KMS-11 (cell line): ENCODE measurements around the gene RYR1.

Source experiments
- H2AFZ ChIP-seq: fragments of 200-600 bp; sonication (generic); 2 replicates; pipeline ENCODE4 v1.6.1; 2016; ENCODE audit warnings: antibody characterized with exemption, mixed run types, low read depth
- H3K27ac ChIP-seq: fragments of 200-600 bp; sonication (generic); 2 replicates; pipeline ENCODE4 v1.6.1; 2016; ENCODE audit warnings: mild to moderate bottlenecking, mixed run types
- H3K27me3 ChIP-seq: fragments of 200-600 bp; sonication (generic); 2 replicates; pipeline ENCODE4 v1.6.1; 2017; ENCODE audit warnings: mild to moderate bottlenecking, low read depth, mixed run types, moderate library complexity; ENCODE audit not compliant: insufficient read depth
- H3K36me3 ChIP-seq: fragments of 200-600 bp; sonication (generic); 2 replicates; pipeline ENCODE4 v1.6.1; 2017; ENCODE audit warnings: mild to moderate bottlenecking, mixed run types; ENCODE audit not compliant: insufficient read depth
- H3K4me1 ChIP-seq: fragments of 200-600 bp; sonication (generic); 2 replicates; pipeline ENCODE4 v1.6.1; 2016; ENCODE audit warnings: mild to moderate bottlenecking, low read depth, mixed run types; ENCODE audit not compliant: poor library complexity, severe bottlenecking
- H3K4me2 ChIP-seq: fragments of 200-600 bp; sonication (generic); 2 replicates; pipeline ENCODE4 v1.7.0; 2016; ENCODE audit warnings: mild to moderate bottlenecking, mixed run types
- H3K4me3 ChIP-seq: fragments of 200-600 bp; sonication (generic); IDR thresholded peaks from 2 replicates; pipeline ENCODE4 v1.6.1; 2017; ENCODE audit warnings: low read depth, low read length, mixed read lengths; ENCODE audit not compliant: insufficient read depth
- H3K79me2 ChIP-seq: fragments of 200-600 bp; sonication (generic); 2 replicates; pipeline ENCODE4 v1.6.1; 2016; ENCODE audit warnings: low read depth, mixed run types; ENCODE audit not compliant: insufficient read depth
- H3K9ac ChIP-seq: fragments of 200-600 bp; sonication (generic); 2 replicates; pipeline ENCODE4 v1.6.1; 2016; ENCODE audit warnings: mild to moderate bottlenecking, mixed run types
- H4K20me1 ChIP-seq: fragments of 200-600 bp; sonication (generic); 2 replicates; pipeline ENCODE4 v1.6.1; 2016; ENCODE audit warnings: mild to moderate bottlenecking, mixed run types; ENCODE audit not compliant: insufficient read depth
- TF ChIP-seq, protein P1 (sequence below): fragments of 200-600 bp; sonication (generic); conservative IDR thresholded peaks from 2 replicates; pipeline ENCODE4 v1.6.1; 2017; ENCODE audit warnings: low read depth, mild to moderate bottlenecking, antibody characterized with exemption, low read length, moderate library complexity, mixed read lengths

Gene RYR1

DNA sequence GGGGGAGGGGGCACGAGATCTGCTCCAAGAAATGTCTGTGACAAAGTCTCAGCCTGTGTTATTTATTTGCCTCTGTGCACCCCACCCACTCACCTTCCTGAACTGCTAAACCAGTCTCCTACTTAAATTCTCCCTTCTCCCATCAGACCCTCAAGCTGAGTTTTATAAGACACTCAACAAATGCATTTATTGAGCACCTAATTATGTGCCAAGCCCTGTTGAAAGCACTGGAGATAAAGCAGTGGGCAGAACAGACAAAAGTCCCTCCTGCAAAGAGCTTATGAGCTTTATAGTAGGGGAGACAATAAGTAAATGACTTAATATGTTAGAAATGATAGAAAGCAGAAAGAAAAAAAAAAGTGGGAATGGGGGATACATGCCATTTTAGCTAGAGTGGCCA is 34.0 kb upstream of the RYR1 start:
- Histone ChIP-seq H3K36me3 (no peaks in the 10 kb centered on the region), H4K20me1 (no peaks in the 10 kb centered on the region), H3K4me1 (no peaks in the 10 kb centered on the region), H3K27ac (no peak overlapping the region), H3K27me3 (peaks cover 50% of the 10 kb centered on the region), H3K79me2 (no peaks in the 10 kb centered on the region), H2AFZ (no peak overlapping the region), H3K9ac (no peak overlapping the region), H3K4me3 (no peak overlapping the region), H3K4me2 (no peak overlapping the region)
- TF ChIP-seq, protein P1, sequence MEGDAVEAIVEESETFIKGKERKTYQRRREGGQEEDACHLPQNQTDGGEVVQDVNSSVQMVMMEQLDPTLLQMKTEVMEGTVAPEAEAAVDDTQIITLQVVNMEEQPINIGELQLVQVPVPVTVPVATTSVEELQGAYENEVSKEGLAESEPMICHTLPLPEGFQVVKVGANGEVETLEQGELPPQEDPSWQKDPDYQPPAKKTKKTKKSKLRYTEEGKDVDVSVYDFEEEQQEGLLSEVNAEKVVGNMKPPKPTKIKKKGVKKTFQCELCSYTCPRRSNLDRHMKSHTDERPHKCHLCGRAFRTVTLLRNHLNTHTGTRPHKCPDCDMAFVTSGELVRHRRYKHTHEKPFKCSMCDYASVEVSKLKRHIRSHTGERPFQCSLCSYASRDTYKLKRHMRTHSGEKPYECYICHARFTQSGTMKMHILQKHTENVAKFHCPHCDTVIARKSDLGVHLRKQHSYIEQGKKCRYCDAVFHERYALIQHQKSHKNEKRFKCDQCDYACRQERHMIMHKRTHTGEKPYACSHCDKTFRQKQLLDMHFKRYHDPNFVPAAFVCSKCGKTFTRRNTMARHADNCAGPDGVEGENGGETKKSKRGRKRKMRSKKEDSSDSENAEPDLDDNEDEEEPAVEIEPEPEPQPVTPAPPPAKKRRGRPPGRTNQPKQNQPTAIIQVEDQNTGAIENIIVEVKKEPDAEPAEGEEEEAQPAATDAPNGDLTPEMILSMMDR = no peak

DNA sequence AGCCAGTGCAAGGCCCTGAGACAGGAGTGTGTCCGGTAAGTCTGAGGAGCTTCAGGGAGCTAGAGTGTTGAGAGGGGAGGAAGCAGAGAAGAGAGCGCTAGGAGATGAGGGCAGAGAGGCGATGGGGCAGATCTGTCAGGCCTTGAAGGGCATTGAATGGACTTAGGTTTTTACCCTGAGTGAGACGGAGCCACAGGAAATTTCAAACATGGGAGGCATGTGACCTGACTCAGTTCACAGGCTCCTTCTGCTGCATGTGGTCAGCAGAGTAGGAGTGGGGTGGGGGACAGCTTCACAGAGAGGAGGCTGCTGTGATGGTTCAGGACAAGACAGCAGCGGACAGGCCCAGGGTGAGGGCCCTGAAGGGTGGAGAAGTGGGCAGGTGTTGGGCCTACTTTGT is 33.1 kb upstream of the RYR1 start:
- H3K27me3 ChIP-seq = peaks cover 42% of the 10 kb centered on the region
- no peaks in the 10 kb centered on the region for H3K79me2 ChIP-seq
- no peaks in the 10 kb centered on the region for H3K36me3 ChIP-seq
- no peak overlapping the region for H2AFZ ChIP-seq
- H3K4me3 ChIP-seq = no peak overlapping the region
- H4K20me1 ChIP-seq = no peaks in the 10 kb centered on the region
- TF ChIP-seq, protein P1 = no peak
- H3K4me1 ChIP-seq = no peaks in the 10 kb centered on the region
- H3K9ac ChIP-seq = no peak overlapping the region
- H3K4me2 ChIP-seq = no peak overlapping the region
- H3K27ac ChIP-seq = no peak overlapping the region

DNA sequence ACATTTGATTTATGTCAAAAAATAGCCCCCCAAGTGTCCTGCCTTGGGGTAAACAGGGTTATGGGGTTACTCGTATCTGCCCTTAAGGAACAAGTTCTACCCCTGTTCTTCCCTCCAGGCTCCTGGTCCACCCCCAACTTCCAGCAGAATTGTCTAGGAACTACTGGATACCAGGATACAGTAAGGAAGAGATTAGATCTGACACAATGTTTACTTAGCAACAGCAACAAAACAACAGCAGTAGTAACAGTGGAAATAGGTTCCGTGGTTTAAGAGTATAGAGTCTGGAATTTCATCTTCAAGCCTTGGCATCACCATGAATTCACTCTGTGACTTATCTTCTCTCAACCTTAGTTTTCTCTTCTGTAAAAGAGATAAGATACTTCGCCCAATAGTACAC is 32.3 kb upstream of the RYR1 start:
- Histone ChIP-seq H3K4me3 (no peak overlapping the region), H3K27me3 (peaks cover 36% of the 10 kb centered on the region), H3K27ac (no peak overlapping the region), H4K20me1 (no peaks in the 10 kb centered on the region), H3K79me2 (no peaks in the 10 kb centered on the region), H3K4me1 (no peaks in the 10 kb centered on the region), H3K36me3 (no peaks in the 10 kb centered on the region), H3K4me2 (no peak overlapping the region), H2AFZ (no peak overlapping the region), H3K9ac (no peak overlapping the region)
- TF ChIP-seq, protein P1 = no peak

DNA sequence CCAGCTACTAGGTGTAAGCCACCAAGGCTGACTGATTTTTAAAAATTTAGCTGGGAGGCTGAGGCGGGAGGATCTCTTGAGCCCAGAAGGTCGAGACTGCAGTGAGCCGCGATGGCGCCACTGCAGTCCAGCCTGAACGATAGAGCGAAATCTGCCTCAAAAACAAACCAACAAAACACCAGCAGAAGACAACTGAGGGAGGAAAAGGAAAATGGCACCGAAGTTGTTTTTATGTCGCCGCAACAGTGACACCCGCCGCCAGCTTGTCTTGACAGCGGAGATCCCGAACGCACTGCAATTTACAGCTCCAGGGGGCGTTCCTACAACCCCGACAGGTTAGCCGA is 30.9 kb upstream of the RYR1 start:
- Histone ChIP-seq H3K4me1 (no peaks in the 10 kb centered on the region), H3K79me2 (no peaks in the 10 kb centered on the region), H2AFZ (peak overlapping the region; percentile 96), H3K4me2 (peak overlapping the region; percentile 47; the same call in 1 of the 2 replicates), H3K36me3 (no peaks in the 10 kb centered on the region), H3K27me3 (peaks cover 22% of the 10 kb centered on the region), H3K9ac (peak overlapping the region; percentile 28; the same call in 1 of the 2 replicates), H3K4me3 (no peak overlapping the region), H3K27ac (no peak overlapping the region), H4K20me1 (no peaks in the 10 kb centered on the region)
- TF ChIP-seq, protein P1 = no peak
